IMR-90 (cell line): ENCODE measurements around the gene TBC1D4.

Experiments used
- BHLHE40 ChIP-seq: fragments of 150-350 bp; IDR thresholded peaks from 2 replicates; pipeline ENCODE4 v1.6.1; 2016; ENCODE audit warnings: mild to moderate bottlenecking, low read depth, low read length
- CEBPB ChIP-seq: IDR thresholded peaks from 2 replicates; pipeline ENCODE4 v1.6.1; 2012; ENCODE audit warnings: low read depth, low read length, improper control_type of control experiment
- CHD1 ChIP-seq: IDR thresholded peaks from 2 replicates; pipeline ENCODE4 v1.6.1; 2012; ENCODE audit warnings: low read depth, low read length, improper control_type of control experiment
- ELK1 ChIP-seq: fragments of 150-350 bp; IDR thresholded peaks from 2 replicates; pipeline ENCODE4 v1.6.1; 2016; ENCODE audit warnings: low read depth, mild to moderate bottlenecking, low read length, moderate library complexity, borderline replicate concordance
- FOS ChIP-seq: fragments of 150-350 bp; IDR thresholded peaks from 2 replicates; pipeline ENCODE4 v1.6.1; 2016; ENCODE audit warnings: low read depth, low read length
- MAFK ChIP-seq: IDR thresholded peaks from 2 replicates; pipeline ENCODE4 v1.6.1; 2012; ENCODE audit warnings: low read depth, low read length, improper control_type of control experiment
- MXI1 ChIP-seq: IDR thresholded peaks from 2 replicates; pipeline ENCODE4 v1.6.1; 2012; ENCODE audit warnings: low read depth, mild to moderate bottlenecking, low read length, moderate library complexity, borderline replicate concordance
- NFE2L2 ChIP-seq: fragments of 150-350 bp; IDR thresholded peaks from 2 replicates; pipeline ENCODE4 v1.6.1; 2016; ENCODE audit warnings: low read depth, mild to moderate bottlenecking, low read length
- POLR2A ChIP-seq: IDR thresholded peaks from 2 replicates; pipeline ENCODE4 v1.6.1; 2012; ENCODE audit warnings: mild to moderate bottlenecking, low read depth, low read length
- RAD21 ChIP-seq: IDR thresholded peaks from 2 replicates; pipeline ENCODE4 v1.6.1; 2012; ENCODE audit warnings: low read length, improper control_type of control experiment
- RCOR1 ChIP-seq: IDR thresholded peaks from 2 replicates; pipeline ENCODE4 v1.6.1; 2012; ENCODE audit warnings: mild to moderate bottlenecking, low read length, improper control_type of control experiment; ENCODE audit not compliant: insufficient replicate concordance
- RFX5 ChIP-seq: IDR thresholded peaks from 2 replicates; pipeline ENCODE4 v1.8.0; 2012; ENCODE audit warnings: low read depth, mild to moderate bottlenecking, low read length, moderate library complexity
- USF2 ChIP-seq: fragments of 150-350 bp; IDR thresholded peaks from 2 replicates; pipeline ENCODE4 v1.6.1; 2017; ENCODE audit warnings: mild to moderate bottlenecking, antibody characterized with exemption, low read length, low read depth
- TF ChIP-seq, protein P1 (sequence below): conservative IDR thresholded peaks from 2 replicates; pipeline ENCODE4 v1.5.1; 2012; ENCODE audit warnings: mild to moderate bottlenecking, low read depth, low read length, improper control_type of control experiment

DNA sequence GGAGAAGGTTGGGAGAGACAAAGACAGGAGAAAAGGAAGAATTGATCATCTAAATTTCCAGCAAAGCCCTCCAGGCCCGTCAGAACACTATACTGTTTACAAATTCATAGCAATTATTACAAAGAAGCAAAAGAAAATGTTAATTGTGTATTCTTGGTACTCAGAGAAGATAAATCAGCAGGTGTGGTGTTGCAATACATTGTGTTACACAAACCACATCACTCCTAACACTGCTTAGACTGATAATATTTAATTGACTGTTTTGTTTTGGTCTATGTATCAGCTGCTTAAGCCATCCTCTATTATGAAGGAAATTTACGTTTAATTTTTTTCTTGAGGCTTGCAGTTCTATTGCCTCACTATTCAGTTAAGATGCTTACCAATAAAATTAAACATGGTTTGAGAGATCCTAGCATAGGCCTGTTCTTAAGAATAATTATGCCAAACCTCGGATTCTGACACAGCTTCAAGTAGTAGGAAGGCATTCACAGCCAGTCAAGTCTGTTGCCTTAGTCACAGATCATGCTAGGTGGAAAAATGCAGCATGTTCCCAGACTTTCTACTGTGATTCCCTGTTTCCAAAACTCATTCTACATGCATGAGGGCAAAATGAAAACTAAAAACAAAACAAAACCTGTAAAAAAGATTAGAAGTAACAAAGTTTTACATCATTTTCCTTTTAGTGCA, 129.2 kb downstream of the TBC1D4 start:
- TF ChIP-seq, protein P1, sequence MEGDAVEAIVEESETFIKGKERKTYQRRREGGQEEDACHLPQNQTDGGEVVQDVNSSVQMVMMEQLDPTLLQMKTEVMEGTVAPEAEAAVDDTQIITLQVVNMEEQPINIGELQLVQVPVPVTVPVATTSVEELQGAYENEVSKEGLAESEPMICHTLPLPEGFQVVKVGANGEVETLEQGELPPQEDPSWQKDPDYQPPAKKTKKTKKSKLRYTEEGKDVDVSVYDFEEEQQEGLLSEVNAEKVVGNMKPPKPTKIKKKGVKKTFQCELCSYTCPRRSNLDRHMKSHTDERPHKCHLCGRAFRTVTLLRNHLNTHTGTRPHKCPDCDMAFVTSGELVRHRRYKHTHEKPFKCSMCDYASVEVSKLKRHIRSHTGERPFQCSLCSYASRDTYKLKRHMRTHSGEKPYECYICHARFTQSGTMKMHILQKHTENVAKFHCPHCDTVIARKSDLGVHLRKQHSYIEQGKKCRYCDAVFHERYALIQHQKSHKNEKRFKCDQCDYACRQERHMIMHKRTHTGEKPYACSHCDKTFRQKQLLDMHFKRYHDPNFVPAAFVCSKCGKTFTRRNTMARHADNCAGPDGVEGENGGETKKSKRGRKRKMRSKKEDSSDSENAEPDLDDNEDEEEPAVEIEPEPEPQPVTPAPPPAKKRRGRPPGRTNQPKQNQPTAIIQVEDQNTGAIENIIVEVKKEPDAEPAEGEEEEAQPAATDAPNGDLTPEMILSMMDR = no peak
- TF ChIP-seq POLR2A = no peak
- TF ChIP-seq RCOR1 = no peak
- peak; percentile 60 for TF ChIP-seq CEBPB
- TF ChIP-seq NFE2L2 = no peak
- no peak for TF ChIP-seq FOS
- no peak for TF ChIP-seq USF2
- TF ChIP-seq MAFK = no peak
- TF ChIP-seq CHD1 = no peak
- no peak for TF ChIP-seq MXI1
- no peak for TF ChIP-seq RFX5
- TF ChIP-seq RAD21 = no peak
- TF ChIP-seq ELK1 = no peak
- no peak for TF ChIP-seq BHLHE40
